COLO668 (cell line): ENCODE results near the gene PEPD.
"Not testable (repeated sequence)": the region's sequence is repeated elsewhere in the genome, so short reads cannot be mapped to it uniquely, and the experiment has no call there.

ENCODE experiments used
- DNase-seq: peaks from one replicate; lab custom pipeline; 2025; ENCODE audit not compliant: unreplicated experiment; lab: John Stamatoyannopoulos, UW

Gene PEPD

GRCh38 chr19:33521480-33522370 is at the start of gene PEPD:
TSS of gene PEPD (minus strand) at chr19:33521791. CDS start at chr19:33521760, 31 bp downstream.
- peak; percentile 50 for DNase-seq

- DNase-seq = no peak
Measured at GRCh38 chr19:33569821-33570220, 48.2 kb upstream of the PEPD start.

- DNase-seq = no peak
Measured at GRCh38 chr19:33568706-33569105, 47.1 kb upstream of the PEPD start.

GRCh38 chr19:33564836-33565338 is 43.3 kb upstream of the PEPD start:
- no peak for DNase-seq

- no peak for DNase-seq
Measured at GRCh38 chr19:33562636-33563035, 41.0 kb upstream of the PEPD start.

GRCh38 chr19:33561666-33562065 is 40.1 kb upstream of the PEPD start:
- not testable (repeated sequence) for DNase-seq

- DNase-seq = no peak
Measured at GRCh38 chr19:33561261-33561660, 39.7 kb upstream of the PEPD start.

GRCh38 chr19:33559996-33560395 is 38.4 kb upstream of the PEPD start:
- no peak for DNase-seq

GRCh38 chr19:33558856-33559255 is 37.3 kb upstream of the PEPD start:
- no peak for DNase-seq

GRCh38 chr19:33558151-33558550 is 36.6 kb upstream of the PEPD start:
- DNase-seq = no peak

GRCh38 chr19:33557720-33558119 is 36.1 kb upstream of the PEPD start:
- no peak for DNase-seq

- no peak for DNase-seq
Measured at GRCh38 chr19:33557196-33557595, 35.6 kb upstream of the PEPD start.

- DNase-seq = no peak
Measured at GRCh38 chr19:33556261-33556660, 34.7 kb upstream of the PEPD start.

- DNase-seq = not testable (repeated sequence)
Measured at GRCh38 chr19:33555726-33556125, 34.1 kb upstream of the PEPD start.

GRCh38 chr19:33554821-33555220 is 33.2 kb upstream of the PEPD start:
- no peak for DNase-seq

- DNase-seq = no peak
Measured at GRCh38 chr19:33554391-33554790, 32.8 kb upstream of the PEPD start.

- no peak for DNase-seq
Measured at GRCh38 chr19:33553530-33554310, 32.1 kb upstream of the PEPD start.

GRCh38 chr19:33552928-33553279 is 31.3 kb upstream of the PEPD start:
- no peak for DNase-seq

GRCh38 chr19:33552191-33552927 is 30.8 kb upstream of the PEPD start:
- no peak for DNase-seq

GRCh38 chr19:33551676-33552075 is 30.1 kb upstream of the PEPD start:
- DNase-seq = no peak

GRCh38 chr19:33550768-33551167 is 29.2 kb upstream of the PEPD start:
- DNase-seq = no peak
